SK-N-SH treated with all-trans-retinoic acid at 6 μM for 48 hours (cell line): ENCODE results near the gene TGFBR2.

Source experiments
- ARNTL ChIP-seq: fragments of 450-650 bp; formaldehyde crosslinking; IDR thresholded peaks from 2 replicates; pipeline ENCODE4 v1.5.0; 2020; ENCODE audit warnings: low read depth, mild to moderate bottlenecking, moderate library complexity, borderline replicate concordance
- BACH2 ChIP-seq: fragments of 250-450 bp; sonication (Bioruptor Pico); IDR thresholded peaks from 2 replicates; pipeline ENCODE4 v1.9.0; 2021; ENCODE audit warnings: mild to moderate bottlenecking, borderline replicate concordance
- CREB5 ChIP-seq: fragments of 250-450 bp; sonication (Bioruptor Pico); IDR thresholded peaks from 2 replicates; pipeline ENCODE4 v1.5.1; 2020; ENCODE audit warnings: low read depth, mild to moderate bottlenecking, moderate library complexity
- CSRNP3 ChIP-seq: fragments of 250-450 bp; sonication (Bioruptor Pico); IDR thresholded peaks from 2 replicates; pipeline ENCODE4 v1.5.1; 2021; ENCODE audit warnings: mild to moderate bottlenecking, moderate library complexity
- PATZ1 ChIP-seq: fragments of 250-450 bp; sonication (Bioruptor Pico); IDR thresholded peaks from 2 replicates; pipeline ENCODE4 v1.8.0; 2020; ENCODE audit warnings: mild to moderate bottlenecking, moderate library complexity, borderline replicate concordance
- POU6F1 ChIP-seq: fragments of 250-450 bp; sonication (Bioruptor Pico); IDR thresholded peaks from 2 replicates; pipeline ENCODE4 v1.8.0; 2021; ENCODE audit warnings: low read depth, mild to moderate bottlenecking, moderate library complexity, borderline replicate concordance
- RARB ChIP-seq: fragments of 250-450 bp; sonication (Bioruptor Pico); IDR thresholded peaks from 2 replicates; pipeline ENCODE4 v1.8.0; 2021; ENCODE audit warnings: mild to moderate bottlenecking, moderate library complexity
- TOX ChIP-seq: fragments of 250-450 bp; sonication (Bioruptor Pico); IDR thresholded peaks from 2 replicates; pipeline ENCODE4 v1.8.0; 2021; ENCODE audit warnings: mild to moderate bottlenecking, moderate library complexity, borderline replicate concordance
- ZC3H10 ChIP-seq: fragments of 250-450 bp; sonication (Bioruptor Pico); IDR thresholded peaks from 2 replicates; pipeline ENCODE4 v1.5.1; 2021; ENCODE audit warnings: mild to moderate bottlenecking, moderate library complexity
- ZFP3 ChIP-seq: fragments of 250-450 bp; sonication (Bioruptor Pico); IDR thresholded peaks from 2 replicates; pipeline ENCODE4 v1.5.0; 2020; ENCODE audit warnings: mild to moderate bottlenecking, moderate library complexity
- ZFP30 ChIP-seq: fragments of 450-650 bp; formaldehyde crosslinking; IDR thresholded peaks from 2 replicates; pipeline ENCODE4 v1.5.0; 2022; ENCODE audit warnings: mild to moderate bottlenecking, moderate library complexity
- ZNF565 ChIP-seq: fragments of 450-650 bp; formaldehyde crosslinking; conservative IDR thresholded peaks from 2 replicates; pipeline ENCODE4 v1.5.0; 2020; ENCODE audit warnings: low read depth, mild to moderate bottlenecking, moderate library complexity

GRCh38 chr3:30646181-30646876 lies 39.9 kb downstream of the TGFBR2 start:
- TF ChIP-seq ZFP3 (CRISPR knock-in tag) (no peak), TOX (CRISPR knock-in tag) (no peak), RARB (no peak), CREB5 (CRISPR knock-in tag) (no peak), PATZ1 (CRISPR knock-in tag) (no peak), ZNF565 (no peak), POU6F1 (CRISPR knock-in tag) (no peak), ARNTL (CRISPR knock-in tag) (no peak), ZC3H10 (no peak), CSRNP3 (CRISPR knock-in tag) (no peak), BACH2 (CRISPR knock-in tag) (no peak), ZFP30 (CRISPR knock-in tag) (no peak)
